Measurements from ENCODE around the gene PRKCZ. TPM values are rescaled to one million over a fixed set of nuclear protein-coding genes. Genes with fewer than 3 reads are reported as not detected.

Gene PRKCZ
- total RNA-seq, 3 donors from 2014 or later (not counting 1 experiment from before 2014, with no cell fraction given): 25.1 to 37.1 (median 30.5) TPM

GRCh38 chr1:2188336-2188735 is 138.1 kb downstream of the PRKCZ start:
- Mint-ChIP-seq H3K4me1 (peaks cover 0 to 6% of the 10 kb centered on the region in 2 donors), H3K36me3 (no peaks in the 10 kb centered on the region), H3K27me3 (ENCODE audit: low read depth in 2 of 2) (no peaks in the 10 kb centered on the region), H3K27ac (peak overlapping the region in 1 of 2 donors; percentile 91), H3K9me3 (no peaks in the 10 kb centered on the region), H3K4me3 (no peak overlapping the region)
- intact Hi-C loops (cut with micrococcal nuclease): no loop called here
- 95% methylated on average over 16 of the region's 16 CpGs for whole genome bisulfite sequencing (ENCODE audit: insufficient coverage)
- ATAC-seq (no peak), DNase-seq (no peak)
- H3K27me3 ChIP-seq (ENCODE audit: control insufficient read depth, insufficient read depth, low read length): no peaks in the 10 kb centered on the region
- peaks cover 18% of the 10 kb centered on the region for H3K4me1 ChIP-seq (ENCODE audit: control insufficient read depth, insufficient read depth, low read length)
- no peak overlapping the region for H3K4me3 ChIP-seq (ENCODE audit: low read length)
- no peak overlapping the region for H3K27ac ChIP-seq (ENCODE audit: low read length)
- H3K9me3 ChIP-seq (ENCODE audit: control insufficient read depth, insufficient read depth, low read length): no peaks in the 10 kb centered on the region
- no peak for TF ChIP-seq CTCF (IDR thresholded peaks at IDR 0.05)
- no peaks in the 10 kb centered on the region for H3K36me3 ChIP-seq (ENCODE audit: control insufficient read depth, insufficient read depth, low read length)

DNA sequence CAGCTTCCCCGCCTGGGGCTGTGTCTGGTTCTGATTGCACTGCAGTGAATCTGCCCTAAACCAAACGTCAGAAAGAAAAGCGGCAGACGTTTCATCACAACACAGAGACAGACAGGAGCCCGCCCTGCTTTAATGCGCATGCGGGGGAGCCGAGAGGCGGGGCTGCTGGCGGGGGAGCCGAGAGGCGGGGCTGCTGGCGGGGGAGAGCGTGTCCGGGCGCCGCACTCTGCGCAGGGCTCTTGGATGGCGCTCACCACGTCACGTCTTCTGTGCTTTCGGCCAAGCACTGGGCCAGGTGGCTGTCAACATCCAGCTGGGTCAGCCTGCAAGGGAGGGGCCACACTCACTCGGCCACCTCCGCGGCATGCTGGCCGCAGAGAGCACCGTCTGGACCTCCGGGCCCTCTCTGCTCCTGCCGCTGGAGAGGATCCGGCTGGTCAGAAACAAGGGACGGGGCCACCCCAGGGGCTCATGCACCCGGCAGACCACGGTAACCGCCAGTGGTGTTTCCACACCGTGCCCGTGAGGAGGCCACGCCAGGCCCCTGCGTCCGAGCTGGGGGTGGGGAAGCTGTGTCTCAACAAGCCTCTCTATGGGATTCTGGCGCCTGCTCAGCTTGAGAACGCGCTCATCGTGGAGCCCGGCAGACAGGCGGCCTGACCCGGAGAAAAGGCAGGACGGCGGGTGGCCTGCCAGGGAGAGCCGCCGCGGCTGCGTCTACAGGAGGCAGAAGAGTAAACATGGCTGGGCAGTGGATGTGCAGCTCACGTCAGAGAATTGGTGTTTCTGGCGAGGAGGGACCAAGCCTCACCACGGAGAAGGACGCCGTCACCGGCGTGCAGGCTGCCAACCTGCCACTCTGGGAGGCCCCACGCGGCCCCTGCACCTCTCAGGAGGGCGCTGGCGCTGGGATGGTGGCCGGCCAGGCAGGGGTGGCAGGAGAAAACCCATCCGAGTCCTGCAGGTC is 139.5 kb downstream of the PRKCZ start:
- ATAC-seq (peak; percentile 92 to 94 (median 92)), DNase-seq (peak; percentile 74 to 92)
- Mint-ChIP-seq H3K4me1 (peaks cover 6% of the 10 kb centered on the region in 2 donors), H3K9me3 (no peaks in the 10 kb centered on the region), H3K4me3 (peak overlapping the region; percentile 83), H3K27ac (peak overlapping the region; percentile 70 to 91), H3K36me3 (no peaks in the 10 kb centered on the region), H3K27me3 (ENCODE audit: low read depth in 2 of 2) (no peaks in the 10 kb centered on the region)
- H3K27ac ChIP-seq (ENCODE audit: low read length): peak overlapping the region; percentile 74
- no peaks in the 10 kb centered on the region for H3K36me3 ChIP-seq (ENCODE audit: control insufficient read depth, insufficient read depth, low read length)
- WGBS (ENCODE audit: insufficient coverage): 75% methylated on average over 65 of the region's 65 CpGs
- no peaks in the 10 kb centered on the region for H3K9me3 ChIP-seq (ENCODE audit: control insufficient read depth, insufficient read depth, low read length)
- H3K4me1 ChIP-seq (ENCODE audit: control insufficient read depth, insufficient read depth, low read length): peaks cover 26% of the 10 kb centered on the region
- TF ChIP-seq CTCF (IDR thresholded peaks at IDR 0.05): no peak
- no peaks in the 10 kb centered on the region for H3K27me3 ChIP-seq (ENCODE audit: control insufficient read depth, insufficient read depth, low read length)
- peak overlapping the region; percentile 11 for H3K4me3 ChIP-seq (ENCODE audit: low read length)
- intact Hi-C loops (cut with micrococcal nuclease): loop anchor here (10.0 kb wide), 2 partner anchors 355 to 455 kb away; no protein-coding TSS in a partner anchor

- DNase-seq: no peak
- peak overlapping the region; percentile 62 for H3K4me3 Mint-ChIP-seq
- H3K4me3 ChIP-seq (ENCODE audit: low read length): no peak overlapping the region
- H3K9me3 ChIP-seq (ENCODE audit: control insufficient read depth, insufficient read depth, low read length): no peaks in the 10 kb centered on the region
- no peaks in the 10 kb centered on the region for H3K27me3 ChIP-seq (ENCODE audit: control insufficient read depth, insufficient read depth, low read length)
- H3K36me3 ChIP-seq (ENCODE audit: control insufficient read depth, insufficient read depth, low read length): no peaks in the 10 kb centered on the region
- TF ChIP-seq CTCF (IDR thresholded peaks at IDR 0.05): no peak
- no peaks in the 10 kb centered on the region for H3K27me3 Mint-ChIP-seq (ENCODE audit: low read depth in 2 of 2)
- H3K36me3 Mint-ChIP-seq: no peaks in the 10 kb centered on the region
- peaks cover 6 to 10% of the 10 kb centered on the region in 2 donors for H3K4me1 Mint-ChIP-seq
- H3K27ac ChIP-seq (ENCODE audit: low read length): no peak overlapping the region
- ATAC-seq: no peak
- peaks cover 33% of the 10 kb centered on the region for H3K4me1 ChIP-seq (ENCODE audit: control insufficient read depth, insufficient read depth, low read length)
- H3K27ac Mint-ChIP-seq: peak overlapping the region; percentile 29 to 54
- WGBS (ENCODE audit: insufficient coverage): 95% methylated on average over 19 of the region's 19 CpGs
- intact Hi-C loops (cut with micrococcal nuclease): loop anchor here (10.0 kb wide), 2 partner anchors 354 to 454 kb away; no protein-coding TSS in a partner anchor
- H3K9me3 Mint-ChIP-seq: no peaks in the 10 kb centered on the region
Measured at GRCh38 chr1:2190491-2190976, 140.3 kb downstream of the PRKCZ start.
